Stimulated activated CD4-positive, alpha-beta T cell treated with anti-CD3 and anti-CD28 coated beads, TNF-alpha, amount 100 ng/mL, for 24 hours (primary cell): ENCODE results near the gene DPY30.
A peak's percentile ranks its signal among the peaks of the same experiment; 100 is the strongest.

Source experiments
- DNase-seq, 3 experiments: peaks; one replicate each; pipeline ENCODE4 v3.0.0-alpha.2; 2020; ENCODE audit warnings: low read depth in 3 of 3

Gene DPY30

DNA sequence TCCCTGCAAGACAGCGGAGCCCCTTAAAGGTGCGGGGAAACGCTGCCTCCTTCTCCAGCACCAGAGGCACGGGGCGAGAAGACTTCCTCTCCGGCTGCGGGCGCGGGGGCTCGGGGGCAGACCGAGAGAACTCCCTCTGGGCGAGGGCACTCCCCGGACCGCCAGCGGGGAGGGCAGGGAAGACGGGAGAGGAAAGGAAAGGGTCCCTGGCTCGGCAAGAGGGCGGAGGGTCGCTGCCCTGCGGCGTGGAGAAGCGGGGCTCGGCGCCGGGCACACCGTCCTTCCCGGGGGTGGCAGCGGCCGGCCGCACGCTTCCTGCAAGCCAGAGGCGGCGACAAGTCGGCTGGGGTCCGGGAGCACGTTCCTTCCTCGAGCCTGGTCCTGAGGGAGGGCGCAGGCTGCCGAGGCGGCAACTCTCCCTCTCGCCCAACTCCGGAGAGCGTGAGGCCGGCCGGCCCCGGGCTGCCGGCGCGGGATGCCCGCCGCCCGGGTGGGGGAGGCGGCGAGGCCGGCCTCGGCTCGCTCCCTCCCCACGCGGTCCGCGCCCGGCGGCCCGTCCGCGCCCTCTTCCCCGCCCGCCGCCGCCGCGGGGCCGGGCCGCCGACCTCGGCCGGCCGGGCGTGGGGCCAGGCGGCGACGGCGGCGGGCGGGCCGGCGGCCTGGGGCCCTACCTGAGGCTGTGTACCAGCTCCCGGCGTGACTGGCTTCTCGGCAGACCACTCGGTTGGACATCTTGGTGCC, 29.9 kb downstream of the DPY30 start:
- DNase-seq: peak in 2 of 3 experiments; percentile 8 to 33

DNA sequence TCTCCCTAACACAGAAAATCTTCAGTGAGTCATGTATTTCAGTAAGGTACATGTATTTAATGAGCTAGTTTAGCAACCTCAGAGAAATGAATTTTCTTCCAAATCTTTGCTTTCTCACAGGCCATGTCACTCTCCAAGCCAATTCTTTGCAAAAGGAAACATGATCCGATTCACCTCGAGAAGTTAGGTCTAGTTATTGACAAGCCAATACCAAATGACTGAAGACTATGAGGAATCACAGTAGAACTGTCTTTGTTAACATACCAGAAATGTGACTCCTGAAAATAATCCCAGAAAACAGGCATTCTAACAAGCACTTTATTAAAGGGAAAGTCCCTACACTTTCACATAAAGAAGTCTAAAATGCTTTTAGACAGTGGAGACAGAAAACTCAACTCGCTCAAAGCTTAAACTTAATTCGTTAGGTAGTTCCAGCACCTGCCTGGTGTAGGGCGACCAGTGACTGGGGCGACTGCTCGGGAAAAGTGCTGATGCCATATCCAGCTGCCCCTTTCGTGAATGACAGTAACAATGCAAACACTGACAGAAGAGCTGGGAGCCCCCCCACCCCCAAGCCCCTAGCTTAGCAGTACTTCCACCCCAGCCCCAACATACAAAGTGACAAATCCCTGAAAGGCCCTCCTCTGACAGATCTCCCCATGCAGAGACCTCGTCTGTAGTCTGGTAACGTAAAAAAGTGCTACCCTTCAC, 30.6 kb downstream of the DPY30 start:
- DNase-seq: peak in 1 of 3 experiments; percentile 18

DNA sequence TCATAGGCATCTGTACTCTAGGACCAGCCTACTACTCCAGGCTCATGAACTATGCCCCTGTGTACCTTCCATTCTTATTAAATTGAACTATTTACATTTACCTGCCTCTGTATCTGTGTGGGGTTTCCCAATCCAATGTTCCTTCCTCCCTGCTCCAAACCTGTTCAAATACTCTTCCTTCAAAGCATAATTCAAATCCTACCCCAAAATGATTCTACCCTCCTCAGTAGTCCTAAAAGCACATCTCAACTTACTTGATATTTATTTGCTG, 32.5 kb downstream of the DPY30 start:
- no peak for DNase-seq

DNA sequence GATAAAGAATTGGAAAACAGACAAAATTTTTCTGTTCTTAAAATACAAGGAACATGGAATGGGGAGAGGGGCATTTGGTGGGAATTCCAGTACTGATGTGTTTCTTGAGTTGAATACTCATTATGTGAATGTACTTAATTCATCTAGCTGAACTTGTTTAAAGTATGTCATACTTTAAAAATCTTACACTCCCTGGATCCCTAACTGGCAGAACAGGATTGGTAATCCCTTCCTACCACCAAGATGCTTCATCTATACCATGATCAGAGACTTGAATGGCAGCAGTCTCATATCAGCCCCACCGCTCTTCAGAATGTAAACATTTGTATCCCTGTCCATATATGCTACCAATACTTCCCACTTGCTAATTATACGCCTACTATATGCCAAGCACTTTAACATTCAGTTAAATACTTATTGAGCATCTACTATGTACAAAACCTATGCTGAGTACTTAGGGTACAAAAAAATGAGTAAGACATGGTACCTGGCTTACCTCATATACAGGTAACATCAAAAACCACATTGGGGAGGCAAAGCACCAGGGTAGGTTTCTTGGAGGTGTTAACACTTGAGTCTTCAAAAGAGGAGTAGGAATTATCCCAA, 34.1 kb downstream of the DPY30 start:
- no peak for DNase-seq

DNA sequence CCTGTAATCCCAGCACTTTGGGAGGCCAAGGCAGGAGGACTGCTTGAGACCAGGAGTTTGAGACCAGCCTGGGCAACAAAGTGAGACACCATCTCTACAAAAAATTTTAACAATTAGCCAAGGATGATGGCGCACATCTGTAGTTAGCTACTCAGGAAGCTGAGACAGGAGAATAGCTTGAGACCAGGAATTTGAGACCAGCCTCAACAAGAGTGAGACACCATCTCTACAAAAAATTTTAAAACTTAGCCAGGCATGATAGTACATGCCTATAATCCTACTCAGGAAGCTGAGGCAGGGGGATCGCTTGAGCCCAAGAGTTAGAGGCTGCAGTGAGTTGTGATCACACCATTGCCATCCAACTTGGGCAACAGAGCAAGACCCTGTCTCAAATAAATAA, 35.8 kb downstream of the DPY30 start:
- no peak for DNase-seq

DNA sequence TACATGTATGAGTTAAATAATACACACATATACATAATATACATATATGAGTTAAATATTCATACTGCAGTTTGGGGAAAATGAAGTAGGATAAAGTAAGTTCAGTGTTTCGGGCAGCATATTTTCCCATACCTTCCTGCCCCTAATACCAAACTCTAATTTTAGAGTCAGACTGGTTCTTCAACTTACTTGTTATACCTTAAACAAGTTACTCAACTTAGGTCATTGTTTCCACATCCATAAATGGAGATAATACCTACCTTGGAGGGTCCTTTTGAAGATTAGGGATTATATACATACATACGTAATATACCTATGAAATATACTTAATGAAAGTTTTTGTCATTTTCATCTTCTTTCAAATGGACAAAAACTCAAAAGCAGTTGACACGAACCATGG, 37.2 kb downstream of the DPY30 start:
- DNase-seq: no peak

DNA sequence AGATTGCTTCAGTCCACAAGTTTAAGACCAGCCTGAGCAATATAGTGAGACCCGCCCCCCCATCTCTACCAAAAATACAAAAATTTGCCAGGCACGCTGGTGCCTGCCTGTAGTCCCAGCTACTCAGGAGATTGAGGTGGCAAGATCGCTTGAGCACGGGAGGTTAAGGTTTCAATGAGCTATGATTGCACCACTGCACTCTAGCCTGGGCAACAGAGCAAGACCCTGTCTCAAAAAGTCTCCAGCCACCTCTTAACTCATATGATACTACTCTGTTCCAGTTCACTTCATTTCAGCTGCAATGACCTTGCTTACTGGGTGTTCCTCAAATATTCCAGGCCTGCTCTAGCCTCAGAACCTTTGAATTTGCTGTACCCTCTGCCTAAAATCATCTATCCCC, 40.2 kb downstream of the DPY30 start:
- no peak for DNase-seq

DNA sequence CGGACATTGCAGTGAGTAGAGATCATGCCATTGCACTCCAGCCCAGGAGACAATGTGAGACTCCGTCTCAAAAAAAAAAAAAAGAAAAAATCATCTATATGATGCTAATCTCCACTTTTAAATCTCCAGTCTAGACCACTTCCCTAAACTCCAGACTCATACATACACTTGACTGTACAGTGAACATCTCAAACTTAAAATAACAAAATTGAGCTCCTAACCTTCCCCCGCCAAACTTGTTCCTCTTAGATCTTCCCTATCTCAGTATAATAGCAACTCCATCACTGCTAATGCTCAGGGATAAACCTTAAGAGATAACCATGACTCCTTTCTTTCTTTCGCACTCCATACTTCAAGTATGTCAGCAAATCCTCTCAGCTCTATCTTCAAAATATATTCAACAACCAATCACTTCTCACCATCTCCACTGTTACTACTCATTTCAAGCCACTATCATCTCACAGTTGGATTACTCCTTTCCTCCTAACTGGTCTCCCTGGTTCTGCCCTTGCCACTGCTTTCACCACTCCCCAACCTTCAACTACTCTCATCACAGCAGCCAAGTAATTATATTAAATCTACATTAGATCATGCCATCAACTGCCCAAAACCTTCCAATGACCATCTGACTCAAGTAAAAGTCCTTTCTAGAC, 40.7 kb downstream of the DPY30 start:
- DNase-seq: no peak

DNA sequence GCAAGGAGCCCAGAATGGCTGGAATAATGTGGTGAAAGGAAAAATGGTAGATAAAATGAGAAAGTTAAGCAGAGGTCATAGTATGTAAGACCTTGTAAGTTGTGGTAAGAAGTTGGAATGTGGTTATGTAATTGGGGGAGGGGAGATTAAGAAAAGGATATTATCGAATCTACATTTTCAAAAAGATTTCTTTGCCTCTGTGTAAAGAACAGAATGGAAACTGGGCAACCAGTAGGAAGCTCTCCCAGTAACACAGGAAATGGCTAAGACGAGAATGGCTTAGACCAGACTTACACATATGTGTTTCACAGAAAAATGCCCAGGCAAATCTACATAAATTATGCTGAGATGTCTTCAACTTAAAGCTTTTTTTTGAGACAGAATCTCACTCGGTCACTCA, 42.0 kb downstream of the DPY30 start:
- DNase-seq: no peak

DNA sequence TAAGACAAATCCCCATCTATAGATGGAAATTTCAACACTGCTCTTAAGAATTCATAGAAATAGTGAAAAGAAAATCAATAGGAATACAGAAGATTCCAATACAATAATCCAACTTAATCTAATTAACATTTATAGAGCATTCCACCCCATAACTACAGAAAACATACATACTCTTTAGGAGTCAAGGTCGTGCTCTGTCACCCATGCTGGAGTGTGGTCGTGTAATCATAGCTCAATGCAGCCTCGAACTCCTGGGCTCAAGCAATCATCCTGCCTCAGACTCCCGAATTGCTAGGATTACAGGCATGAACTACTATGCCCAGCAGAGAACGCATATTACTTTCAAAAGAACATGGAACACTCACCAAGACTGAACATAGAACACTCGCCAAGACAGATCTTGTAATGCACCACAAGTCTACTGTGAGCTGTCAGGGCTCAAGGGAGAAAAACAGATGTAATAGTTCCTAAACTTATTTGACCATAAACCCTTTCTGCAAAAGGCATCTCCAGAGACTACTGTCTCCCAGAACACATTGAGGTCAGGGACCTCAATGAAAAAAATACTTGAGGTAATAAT, 42.9 kb downstream of the DPY30 start:
- no peak for DNase-seq

DNA sequence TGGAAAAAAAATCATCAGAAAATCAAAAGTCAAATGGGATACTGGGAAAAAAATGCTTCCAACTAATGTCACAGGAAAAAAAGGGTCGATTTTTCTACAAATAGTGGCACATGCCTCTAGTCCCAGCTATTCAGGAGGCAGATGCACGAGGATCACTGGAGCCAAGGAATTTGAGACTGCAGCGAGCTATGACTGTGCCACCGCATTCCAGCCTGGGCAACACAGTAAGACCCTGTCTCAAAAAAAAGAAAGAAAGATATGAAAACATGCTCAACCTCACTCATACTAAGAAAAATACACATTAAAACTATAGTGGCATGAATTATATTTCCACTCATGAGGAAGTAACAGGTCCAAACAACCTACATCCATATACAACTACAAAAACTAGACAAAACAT, 46.7 kb downstream of the DPY30 start:
- DNase-seq: no peak

DNA sequence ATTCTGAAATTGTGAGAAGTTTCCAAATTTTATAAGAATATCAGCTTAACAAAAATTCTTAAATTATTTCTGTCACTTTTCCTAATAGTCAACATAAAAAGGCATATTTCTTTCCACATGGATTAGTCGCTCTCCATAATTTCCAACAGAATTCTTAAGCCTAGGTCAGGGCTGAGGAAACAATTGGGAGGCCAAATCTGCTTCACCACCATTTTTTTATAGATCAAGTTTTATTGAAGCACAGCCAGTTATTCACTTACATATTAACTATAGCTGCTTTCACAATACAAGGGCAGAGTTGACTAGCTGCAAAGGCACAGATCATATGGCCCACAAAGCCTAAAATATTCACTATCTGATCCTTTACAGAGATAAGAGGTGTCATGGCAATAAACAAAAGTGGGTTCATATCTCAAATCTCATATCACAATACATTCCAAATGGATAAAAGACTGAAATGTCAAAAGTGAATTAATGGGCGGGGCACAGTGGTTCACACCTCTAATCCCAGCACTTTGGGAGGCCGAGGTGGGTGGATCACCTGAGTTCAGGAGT, 47.5 kb downstream of the DPY30 start:
- DNase-seq: no peak

DNA sequence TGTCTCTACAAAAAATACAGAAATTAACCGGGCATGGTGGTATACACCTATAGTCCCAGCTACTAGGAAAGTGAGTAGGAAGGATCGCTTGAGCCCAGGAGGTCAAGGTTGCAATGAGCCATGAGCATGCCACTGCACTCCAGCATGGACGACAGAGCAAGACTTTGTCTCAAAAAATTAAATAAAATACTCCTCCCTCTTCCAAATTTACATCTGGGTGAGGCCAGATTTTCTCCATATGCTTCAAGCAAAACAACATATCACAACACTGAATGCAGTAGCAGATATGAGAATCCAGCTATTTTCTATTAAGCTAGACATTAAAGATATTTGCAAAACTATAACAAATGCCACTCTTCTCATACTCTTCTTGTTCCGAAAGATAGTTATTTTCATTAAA, 49.7 kb downstream of the DPY30 start:
- DNase-seq: no peak

DNA sequence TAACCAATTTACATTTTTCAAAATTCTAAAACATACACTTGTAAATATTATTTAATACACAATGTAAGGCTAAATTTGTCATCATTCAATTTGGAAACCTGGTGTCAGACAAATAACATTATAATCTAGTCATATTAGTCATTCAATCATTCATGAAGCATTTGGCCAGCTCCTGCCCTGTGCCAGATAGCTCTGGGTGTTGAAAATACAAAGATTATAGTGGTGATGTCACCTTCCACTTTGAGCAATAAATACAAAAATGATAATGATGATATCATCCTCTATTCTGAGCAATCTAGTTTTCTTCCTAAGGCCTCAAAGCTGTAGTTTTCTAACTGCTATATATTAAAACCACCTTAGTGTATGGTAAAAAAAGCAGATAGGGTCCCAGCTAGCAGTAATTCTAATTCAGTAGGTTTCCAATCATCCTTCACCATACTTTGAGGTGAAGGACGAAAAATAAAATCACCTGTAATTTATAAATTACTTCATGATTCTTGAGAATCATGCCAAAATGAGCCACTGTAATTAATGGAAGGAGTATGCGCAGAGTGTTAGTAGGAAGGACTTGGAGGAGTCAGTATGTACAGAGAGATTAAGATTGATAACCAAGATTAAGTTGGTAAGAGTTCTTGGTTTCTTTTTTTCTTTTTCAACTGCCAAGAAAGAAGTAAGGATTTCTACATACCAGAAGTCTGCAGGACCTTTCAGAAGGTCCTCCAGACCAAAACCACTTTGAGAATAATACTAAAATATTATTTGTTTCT, 52.0 kb downstream of the DPY30 start:
- DNase-seq: no peak

DNA sequence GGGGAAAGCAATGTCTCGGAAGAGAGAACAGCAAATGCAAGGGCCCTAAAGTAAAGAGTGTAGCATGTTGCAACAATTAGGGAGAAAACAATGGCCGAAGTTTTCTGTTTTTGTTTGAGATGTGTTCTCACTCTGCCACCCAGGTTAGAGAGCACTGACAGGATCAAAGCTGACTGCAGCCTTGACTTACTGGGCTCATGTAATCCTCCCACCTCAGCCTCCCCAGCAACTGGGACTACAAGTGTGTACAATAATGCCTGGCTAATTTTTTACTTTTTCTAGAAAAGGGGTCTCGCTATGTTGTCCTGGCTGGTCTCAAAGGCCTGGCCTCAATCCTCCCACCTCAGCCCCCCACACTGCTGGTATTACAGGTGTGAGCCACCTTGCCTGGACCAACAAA, 52.7 kb downstream of the DPY30 start:
- DNase-seq: no peak

DNA sequence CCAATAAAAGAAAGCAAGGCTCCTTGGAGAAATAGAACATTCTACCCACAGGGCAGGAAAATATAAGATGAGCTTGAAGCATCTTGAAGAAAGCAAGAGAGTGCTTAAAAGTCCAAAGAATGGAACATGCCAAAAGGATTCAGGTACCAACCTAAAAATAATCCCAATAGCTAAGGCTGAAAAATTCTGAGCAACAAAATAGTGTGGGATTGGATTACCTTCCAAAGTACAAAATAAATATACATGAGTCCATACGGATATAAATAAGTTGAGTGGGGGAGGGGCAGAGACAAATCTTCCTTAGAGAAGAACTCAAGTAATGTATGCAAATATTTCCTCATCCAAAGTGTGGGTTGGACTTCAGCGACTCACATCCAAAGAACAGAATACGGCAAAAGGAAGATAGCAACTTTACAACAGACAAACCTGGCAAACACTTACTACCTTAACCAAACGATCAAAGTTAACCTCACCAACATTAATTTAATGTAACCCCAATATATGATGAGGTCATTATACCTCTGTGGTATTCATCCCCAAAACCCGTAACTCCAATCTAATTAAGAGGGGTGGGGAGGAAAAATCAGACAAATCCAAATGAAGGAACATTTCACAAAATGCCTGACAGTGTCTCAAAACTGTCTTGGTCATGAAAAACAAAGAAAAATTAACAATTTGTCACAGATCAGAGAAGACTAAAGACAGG, 55.7 kb downstream of the DPY30 start:
- DNase-seq: no peak

DNA sequence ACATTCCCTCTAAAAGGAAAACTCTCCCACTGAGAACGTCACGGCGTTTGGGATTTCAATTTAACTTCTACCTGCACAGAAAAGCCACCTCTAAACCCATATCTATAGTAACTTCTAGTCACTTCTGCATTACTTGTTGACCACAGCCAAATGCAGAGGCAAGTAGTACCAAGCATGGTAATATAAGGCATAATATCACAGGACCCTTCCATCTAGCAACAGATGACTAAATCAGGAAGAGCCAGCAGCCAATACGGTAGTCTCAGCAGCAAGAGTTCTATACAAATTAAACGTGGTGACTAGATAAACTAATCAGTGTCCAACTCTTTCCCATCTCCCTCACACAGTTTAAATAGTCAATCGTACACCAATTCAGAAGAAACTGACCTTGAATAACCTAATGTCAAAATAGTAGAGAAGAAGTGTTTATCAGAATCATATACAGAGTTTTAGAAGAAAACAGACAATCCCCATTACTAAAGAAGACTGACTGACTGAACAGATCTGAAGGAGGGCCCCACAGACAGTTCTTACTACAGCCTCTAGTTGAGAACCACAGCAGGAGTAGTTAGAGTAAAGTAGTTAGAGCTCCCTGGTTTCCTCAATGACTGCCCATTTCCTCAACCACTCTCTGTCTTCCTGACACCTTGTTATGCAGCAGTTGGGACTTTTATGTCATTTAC, 58.8 kb downstream of the DPY30 start:
- DNase-seq: no peak

DNA sequence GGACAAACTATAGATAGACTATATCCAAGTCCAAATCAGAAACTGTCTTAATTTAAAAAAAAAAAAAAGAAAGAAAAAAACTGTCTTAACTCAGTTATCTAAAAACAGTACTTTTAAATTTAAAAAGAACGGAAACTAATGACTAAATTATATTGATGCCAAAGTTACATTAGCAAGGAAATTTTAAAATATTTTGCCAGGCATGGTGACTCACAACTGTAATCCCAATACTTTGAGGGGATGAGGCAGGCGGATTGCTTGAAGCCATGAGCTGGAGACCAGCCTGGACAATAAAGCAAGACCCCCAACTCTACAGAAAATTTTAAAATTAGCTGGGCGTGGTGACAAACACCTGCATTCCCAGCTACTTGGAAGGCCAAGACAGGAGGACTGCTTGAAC, 59.6 kb downstream of the DPY30 start:
- DNase-seq: no peak

DNA sequence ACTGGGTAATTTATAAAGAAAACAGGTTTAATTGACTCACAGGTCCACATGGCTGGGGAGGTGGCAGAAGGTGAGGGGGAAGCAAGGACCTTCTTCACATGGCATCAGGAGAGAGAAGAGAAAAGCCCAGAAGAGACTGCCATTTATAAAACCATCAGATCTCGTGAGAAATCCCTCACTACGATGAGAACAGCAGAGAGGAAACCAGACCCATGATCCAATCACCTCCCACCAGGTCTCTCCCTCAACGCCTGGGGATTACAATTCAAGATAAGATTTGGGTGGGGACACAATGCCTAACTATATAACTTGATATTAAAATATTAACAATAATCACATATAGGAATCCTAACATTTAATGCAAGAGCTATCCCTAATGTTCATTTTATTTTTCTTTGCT, 60.6 kb downstream of the DPY30 start:
- DNase-seq: no peak

DNA sequence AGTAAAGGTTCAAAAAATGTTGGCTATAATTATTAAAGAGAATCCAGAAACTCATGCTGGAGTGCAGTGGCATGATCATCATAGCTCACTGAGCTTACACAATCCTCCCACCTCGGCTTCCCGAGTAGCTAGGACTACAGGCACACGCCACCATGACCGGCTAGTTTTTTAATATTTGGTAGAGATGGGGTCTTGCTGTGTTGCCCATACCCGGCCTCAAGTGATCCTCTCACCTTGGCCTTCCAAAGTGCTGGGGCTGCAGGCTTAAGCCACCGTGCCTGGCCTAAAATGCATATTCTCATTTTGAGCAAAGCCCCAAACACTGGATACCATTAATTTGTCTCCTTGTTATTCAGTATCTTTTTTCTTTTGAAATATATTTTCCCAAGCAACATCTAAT, 61.2 kb downstream of the DPY30 start:
- no peak for DNase-seq
